HepG2 (cell line): ENCODE measurements around the gene CCR5AS.

Experiments used
- MAZ ChIP-seq, 2 experiments: sonication (generic) in 1 of 2; formaldehyde crosslinking in 1 of 2; IDR thresholded peaks; 2 replicates each; pipeline versions ENCODE4 v1.5.0 to v1.6.1; 2012 to 2020; ENCODE audit warnings: low read depth in 2 of 2, mild to moderate bottlenecking in 2 of 2, borderline replicate concordance in 1 of 2, improper control_type of control experiment in 1 of 2, low read length in 1 of 2, missing genetic modification reagents in 1 of 2, moderate library complexity in 1 of 2
- ZNF619 ChIP-seq: sonication (generic); formaldehyde crosslinking; IDR thresholded peaks from 2 replicates; pipeline ENCODE4 v1.4.0; 2020; ENCODE audit warnings: mild to moderate bottlenecking, missing genetic modification reagents
- ZNF7 ChIP-seq: IDR thresholded peaks from 2 replicates; pipeline ENCODE4 v1.6.1; 2016; ENCODE audit warnings: missing biosample characterization, missing genetic modification reagents
- ZNF746 ChIP-seq: sonication (generic); formaldehyde crosslinking; IDR thresholded peaks from 2 replicates; pipeline ENCODE4 v1.8.0; 2022; ENCODE audit warnings: mild to moderate bottlenecking, missing genetic modification reagents
- TF ChIP-seq, protein P1 (sequence below): sonication (generic); formaldehyde crosslinking; IDR thresholded peaks from 2 replicates; pipeline ENCODE4 v1.5.1; 2020; ENCODE audit warnings: mild to moderate bottlenecking, missing genetic modification reagents, borderline replicate concordance
- TF ChIP-seq, protein P2 (sequence below): sonication (generic); formaldehyde crosslinking; IDR thresholded peaks from 2 replicates; pipeline ENCODE4 v1.8.1; 2023; ENCODE audit warnings: mild to moderate bottlenecking, missing genetic modification reagents
- TF ChIP-seq, protein P3 (sequence below): sonication (generic); formaldehyde crosslinking; IDR thresholded peaks from 2 replicates; pipeline ENCODE4 v1.8.0; 2022; ENCODE audit warnings: mild to moderate bottlenecking, missing genetic modification reagents; ENCODE audit not compliant: insufficient replicate concordance

The CCR5AS gene

DNA sequence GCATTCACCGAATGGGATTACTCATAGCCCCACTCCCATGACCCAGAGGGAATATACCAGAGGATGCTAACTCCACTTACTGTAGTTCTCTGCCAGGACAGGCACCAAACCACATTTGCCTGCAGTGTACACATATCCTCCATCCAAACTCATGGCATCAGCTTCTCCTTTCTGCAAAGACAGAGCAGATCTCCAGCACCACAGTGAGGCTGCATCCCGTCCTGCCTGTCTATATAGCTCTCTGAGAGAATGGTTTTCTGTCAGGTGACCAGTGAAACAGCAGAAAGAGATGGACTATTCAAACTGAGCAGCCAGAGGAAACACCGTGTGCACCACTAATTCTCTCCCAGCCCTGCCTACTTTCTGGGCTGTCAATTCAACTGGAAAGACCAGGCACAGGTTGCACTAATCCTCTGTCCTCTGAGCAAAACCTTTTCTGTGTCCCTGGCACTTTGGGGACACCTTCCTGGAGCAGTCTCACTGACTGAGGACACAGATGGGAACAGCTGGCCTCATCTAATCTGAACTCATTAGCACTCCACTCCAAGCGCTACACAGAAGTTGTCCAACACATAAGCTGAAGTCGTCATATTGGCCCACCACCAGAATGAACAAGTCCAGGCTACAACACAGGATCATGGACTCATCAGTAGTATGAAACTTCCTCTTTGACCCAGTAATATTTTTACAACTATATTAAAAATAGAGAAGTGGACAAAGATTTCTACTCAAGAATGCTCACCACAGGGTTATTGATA is 40.5 kb upstream of the CCR5AS start (continued):
- TF ChIP-seq, protein P1, sequence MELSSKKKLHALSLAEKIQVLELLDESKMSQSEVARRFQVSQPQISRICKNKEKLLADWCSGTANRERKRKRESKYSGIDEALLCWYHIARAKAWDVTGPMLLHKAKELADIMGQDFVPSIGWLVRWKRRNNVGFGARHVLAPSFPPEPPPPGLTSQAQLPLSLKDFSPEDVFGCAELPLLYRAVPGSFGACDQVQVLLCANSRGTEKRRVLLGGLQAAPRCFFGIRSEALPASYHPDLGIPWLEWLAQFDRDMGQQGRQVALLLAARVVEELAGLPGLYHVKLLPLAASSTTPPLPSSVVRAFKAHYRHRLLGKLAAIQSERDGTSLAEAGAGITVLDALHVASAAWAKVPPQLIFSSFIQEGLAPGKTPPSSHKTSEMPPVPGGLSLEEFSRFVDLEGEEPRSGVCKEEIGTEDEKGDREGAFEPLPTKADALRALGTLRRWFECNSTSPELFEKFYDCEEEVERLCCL (CRISPR knock-in tag): no peak
- TF ChIP-seq, protein P2, sequence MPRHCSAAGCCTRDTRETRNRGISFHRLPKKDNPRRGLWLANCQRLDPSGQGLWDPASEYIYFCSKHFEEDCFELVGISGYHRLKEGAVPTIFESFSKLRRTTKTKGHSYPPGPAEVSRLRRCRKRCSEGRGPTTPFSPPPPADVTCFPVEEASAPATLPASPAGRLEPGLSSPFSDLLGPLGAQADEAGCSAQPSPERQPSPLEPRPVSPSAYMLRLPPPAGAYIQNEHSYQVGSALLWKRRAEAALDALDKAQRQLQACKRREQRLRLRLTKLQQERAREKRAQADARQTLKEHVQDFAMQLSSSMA: no peak
- TF ChIP-seq ZNF619 (CRISPR knock-in tag) (no peak), ZNF7 (no peak), ZNF746 (CRISPR knock-in tag) (no peak), MAZ (IDR thresholded peaks at IDR 0.05; ENCODE audit: borderline replicate concordance, low read depth, low read length) (no peak), MAZ (CRISPR knock-in tag; IDR thresholded peaks at IDR 0.05; ENCODE audit: low read depth) (no peak)
- TF ChIP-seq, protein P3, sequence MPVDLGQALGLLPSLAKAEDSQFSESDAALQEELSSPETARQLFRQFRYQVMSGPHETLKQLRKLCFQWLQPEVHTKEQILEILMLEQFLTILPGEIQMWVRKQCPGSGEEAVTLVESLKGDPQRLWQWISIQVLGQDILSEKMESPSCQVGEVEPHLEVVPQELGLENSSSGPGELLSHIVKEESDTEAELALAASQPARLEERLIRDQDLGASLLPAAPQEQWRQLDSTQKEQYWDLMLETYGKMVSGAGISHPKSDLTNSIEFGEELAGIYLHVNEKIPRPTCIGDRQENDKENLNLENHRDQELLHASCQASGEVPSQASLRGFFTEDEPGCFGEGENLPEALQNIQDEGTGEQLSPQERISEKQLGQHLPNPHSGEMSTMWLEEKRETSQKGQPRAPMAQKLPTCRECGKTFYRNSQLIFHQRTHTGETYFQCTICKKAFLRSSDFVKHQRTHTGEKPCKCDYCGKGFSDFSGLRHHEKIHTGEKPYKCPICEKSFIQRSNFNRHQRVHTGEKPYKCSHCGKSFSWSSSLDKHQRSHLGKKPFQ: no peak
